Psoas muscle (tissue), 8 donors: ENCODE measurements around the gene CAMTA1. TPM values are rescaled to one million over a fixed set of nuclear protein-coding genes. Genes with fewer than 3 reads are reported as not detected.
A peak's percentile ranks its signal among the peaks of the same experiment; 100 is the strongest.

Source experiments
- ATAC-seq, 4 donors: fragments of 200-7000 bp; cut with Tn5 transposase; one replicate each; pipeline ENCODE4 v1.9.1; 2020; ENCODE audit warnings: moderate library complexity in 3 of 4, mild to moderate bottlenecking in 2 of 4
- DNase-seq, 2 donors: peaks; one replicate each; pipeline ENCODE4 v3.0.0-alpha.2; 2020
- H3K27ac ChIP-seq: fragments of 200-600 bp; one replicate; pipeline ENCODE4 v1.8.0; 2022
- H3K27me3 ChIP-seq, 3 donors: fragments of 200-600 bp in 1 of 3; one replicate each; pipeline versions ENCODE4 v1.6.1 to v1.8.0; 2013 to 2022; ENCODE audit warnings: low read length in 2 of 3, mild to moderate bottlenecking in 2 of 3, moderate library complexity in 1 of 3; ENCODE audit not compliant: insufficient read depth in 3 of 3
- H3K36me3 ChIP-seq, 2 donors: fragments of 200-600 bp in 1 of 2; one replicate each; pipeline versions ENCODE4 v1.6.1 to v1.8.0; 2013 to 2022; ENCODE audit warnings: low read depth in 1 of 2, mild to moderate bottlenecking in 1 of 2, moderate library complexity in 1 of 2; ENCODE audit not compliant: insufficient read depth in 1 of 2
- H3K4me1 ChIP-seq: fragments of 200-600 bp; one replicate; pipeline ENCODE4 v1.8.0; 2022
- H3K4me3 ChIP-seq: fragments of 200-600 bp; one replicate; pipeline ENCODE4 v1.8.0; 2022; ENCODE audit warnings: mild to moderate bottlenecking
- H3K9me3 ChIP-seq: fragments of 200-600 bp; one replicate; pipeline ENCODE4 v1.8.0; 2022
- WGBS, 3 donors: extraction: QIAGEN DNeasy Blood & Tissue Kit; methylation state at CpG; one replicate each; pipeline versions ENCODE4 v1.1.6 to v1.1.7; 2013; 5-methylcytosine and 5-hydroxymethylcytosine counted together
- intact Hi-C, 2 donors: fragments of 100-400 bp; cut with DNase I; formaldehyde crosslinking; loops; one replicate each; pipeline versions ENCODE4 v1.11.0 to v1.14.2; 2022
- polyA plus RNA-seq, 3 donors: library from polyadenylated mRNA; stranded (reverse); fragments of 200-250 nt; gene quantifications; one replicate each; pipeline ENCODE4 v1.2.3, GENCODE V29; 2013
- total RNA-seq, 4 donors: library from RNA; stranded (reverse); fragmentation: NEBNext Ultra II Directional in 2 of 4; extraction: Animal tissue kit (Norgen Biotek cat#: 25700) in 2 of 4; gene quantifications; one replicate each; pipeline versions ENCODE4 v1.2.1 to v1.2.4, GENCODE V29; 2021 to 2023
- TF ChIP-seq, protein P1 (sequence below): fragments of 200-600 bp; IDR thresholded peaks from one replicate; pipeline ENCODE4 v1.8.0; 2022; ENCODE audit warnings: antibody characterized with exemption
- donor health status: healthy with polysubstance abuse.
- donor health status: DM: no; HTN: no; CAD: no; lungs with moderate emphysema.
- donor health status: Bipolar disorder and iron deficiency.
- donor health status: healthy.
- donor health status: DM: yes; HTN: yes; CAD: no.
- donor health status: DM: no; HTN: no; CAD: no.
- donor health status: DM: no; HTN: no; CAD: no.
- donor health status: DM: yes; HTN: yes; CAD: no.

Gene CAMTA1
- total and polyA plus RNA-seq, 7 donors, result 64.6 to 206 (median 76.5) TPM

- Histone ChIP-seq H3K36me3 (no peaks in the 10 kb centered on the region), H3K27ac (no peak overlapping the region), H3K27me3 (no peaks in the 10 kb centered on the region), H3K9me3 (no peaks in the 10 kb centered on the region), H3K4me3 (no peak overlapping the region), H3K4me1 (peaks cover 4% of the 10 kb centered on the region)
- ATAC-seq (peak in 1 of 4 donors; percentile 42), DNase-seq (peak; percentile 61 to 89)
- intact Hi-C loops, result no loop called here
- 59 to 61% (median 61%) methylated on average over 15 of the region's 15 CpGs for WGBS, 3 donors
- TF ChIP-seq, protein P1, sequence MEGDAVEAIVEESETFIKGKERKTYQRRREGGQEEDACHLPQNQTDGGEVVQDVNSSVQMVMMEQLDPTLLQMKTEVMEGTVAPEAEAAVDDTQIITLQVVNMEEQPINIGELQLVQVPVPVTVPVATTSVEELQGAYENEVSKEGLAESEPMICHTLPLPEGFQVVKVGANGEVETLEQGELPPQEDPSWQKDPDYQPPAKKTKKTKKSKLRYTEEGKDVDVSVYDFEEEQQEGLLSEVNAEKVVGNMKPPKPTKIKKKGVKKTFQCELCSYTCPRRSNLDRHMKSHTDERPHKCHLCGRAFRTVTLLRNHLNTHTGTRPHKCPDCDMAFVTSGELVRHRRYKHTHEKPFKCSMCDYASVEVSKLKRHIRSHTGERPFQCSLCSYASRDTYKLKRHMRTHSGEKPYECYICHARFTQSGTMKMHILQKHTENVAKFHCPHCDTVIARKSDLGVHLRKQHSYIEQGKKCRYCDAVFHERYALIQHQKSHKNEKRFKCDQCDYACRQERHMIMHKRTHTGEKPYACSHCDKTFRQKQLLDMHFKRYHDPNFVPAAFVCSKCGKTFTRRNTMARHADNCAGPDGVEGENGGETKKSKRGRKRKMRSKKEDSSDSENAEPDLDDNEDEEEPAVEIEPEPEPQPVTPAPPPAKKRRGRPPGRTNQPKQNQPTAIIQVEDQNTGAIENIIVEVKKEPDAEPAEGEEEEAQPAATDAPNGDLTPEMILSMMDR, result no peak
These were observed 885.3 kb downstream of the CAMTA1 start for GRCh38 chr1:7670334-7671145.

DNA sequence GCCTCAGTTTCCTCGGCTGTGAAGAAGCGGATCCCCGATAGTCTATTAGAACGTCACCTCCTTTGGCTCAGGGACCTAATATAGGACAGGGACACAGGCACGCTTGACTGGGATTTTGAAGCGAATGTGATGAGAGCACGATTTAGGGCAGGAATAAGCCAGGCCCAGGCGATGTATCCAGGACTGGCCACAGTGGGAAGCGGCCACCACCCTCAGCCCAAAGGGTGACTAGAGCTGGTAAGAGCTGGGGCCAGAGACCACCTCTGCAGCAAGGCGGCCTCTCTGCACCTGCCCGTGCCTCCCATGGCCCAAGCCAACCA, 885.9 kb downstream of the CAMTA1 start:
- ATAC-seq (no peak), DNase-seq (no peak)
- H3K36me3 ChIP-seq, result no peaks in the 10 kb centered on the region
- intact Hi-C loops, result no loop called here
- 90 to 97% (median 96%) methylated on average over 11 of the region's 11 CpGs for WGBS, 3 donors
- H3K9me3 ChIP-seq, result no peaks in the 10 kb centered on the region
- H3K4me1 ChIP-seq, result peaks cover 4% of the 10 kb centered on the region
- no peak overlapping the region for H3K27ac ChIP-seq
- H3K27me3 ChIP-seq, result no peaks in the 10 kb centered on the region
- TF ChIP-seq, protein P1, result no peak
- H3K4me3 ChIP-seq, result no peak overlapping the region

GRCh38 chr1:7671676-7672075, 886.4 kb downstream of the CAMTA1 start:
- Histone ChIP-seq H3K27ac (no peak overlapping the region), H3K36me3 (no peaks in the 10 kb centered on the region), H3K27me3 (no peaks in the 10 kb centered on the region), H3K9me3 (no peaks in the 10 kb centered on the region), H3K4me1 (peaks cover 4% of the 10 kb centered on the region), H3K4me3 (no peak overlapping the region)
- WGBS, 3 donors, result 78 to 88% (median 81%) methylated on average over 5 of the region's 5 CpGs
- TF ChIP-seq, protein P1, result no peak
- intact Hi-C loops, result no loop called here
- DNase-seq (no peak), ATAC-seq (no peak)

GRCh38 chr1:7672864-7673263, 887.6 kb downstream of the CAMTA1 start:
- no peak overlapping the region for H3K4me3 ChIP-seq
- H3K9me3 ChIP-seq, result no peaks in the 10 kb centered on the region
- intact Hi-C loops, result no loop called here
- H3K27ac ChIP-seq, result no peak overlapping the region
- H3K4me1 ChIP-seq, result peaks cover 4% of the 10 kb centered on the region
- TF ChIP-seq, protein P1, result no peak
- H3K27me3 ChIP-seq, result no peaks in the 10 kb centered on the region
- 37 to 51% (median 46%) methylated on average over 11 of the region's 11 CpGs for WGBS, 3 donors
- DNase-seq, result no peak
- no peak for ATAC-seq
- H3K36me3 ChIP-seq, result no peaks in the 10 kb centered on the region

DNA sequence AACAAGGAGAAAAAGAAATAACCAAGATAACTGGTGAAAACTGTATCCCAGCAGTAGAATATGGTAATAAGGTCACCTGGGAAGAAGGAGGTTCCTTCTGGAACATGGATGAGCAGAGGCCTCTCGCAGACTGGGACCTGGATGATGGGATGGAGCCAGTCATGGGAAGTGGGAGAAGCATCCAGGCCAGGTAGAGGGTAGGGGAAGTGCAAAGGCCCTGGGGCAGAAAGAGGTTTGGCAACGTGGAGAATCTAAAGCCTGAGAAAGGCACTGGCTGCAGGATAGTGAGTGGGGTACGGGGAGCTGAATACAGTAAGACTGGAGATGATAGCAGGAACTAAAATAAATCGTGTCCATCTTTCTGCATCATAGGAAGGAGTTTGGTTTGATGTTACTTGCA, 889.7 kb downstream of the CAMTA1 start:
- no peaks in the 10 kb centered on the region for H3K27me3 ChIP-seq
- WGBS, 3 donors, result 78 to 86% (median 80%) methylated on average over 4 of the region's 4 CpGs
- no peak overlapping the region for H3K4me3 ChIP-seq
- ATAC-seq (no peak), DNase-seq (no peak)
- TF ChIP-seq, protein P1, result no peak
- H3K4me1 ChIP-seq, result peaks cover 4% of the 10 kb centered on the region
- no peak overlapping the region for H3K27ac ChIP-seq
- H3K36me3 ChIP-seq, result no peaks in the 10 kb centered on the region
- H3K9me3 ChIP-seq, result no peaks in the 10 kb centered on the region
- intact Hi-C loops, result no loop called here
